PFSK-1 (cell line): ENCODE measurements around the gene NEDD4L.

ENCODE experiments used
- POLR2AphosphoS5 ChIP-seq: IDR thresholded peaks from 2 replicates; pipeline ENCODE4 v1.6.1; 2012; ENCODE audit warnings: low read depth, mild to moderate bottlenecking, control low read depth, low read length, moderate library complexity
- SIN3A ChIP-seq: IDR thresholded peaks from 2 replicates; pipeline ENCODE4 v1.6.1; 2012; ENCODE audit warnings: mild to moderate bottlenecking, low read length, moderate library complexity, borderline replicate concordance; ENCODE audit not compliant: insufficient read depth
- TAF1 ChIP-seq: IDR thresholded peaks from 2 replicates; pipeline ENCODE4 v1.6.1; 2012; ENCODE audit warnings: low read length, control low read depth, borderline replicate concordance; ENCODE audit not compliant: insufficient read depth

DNA sequence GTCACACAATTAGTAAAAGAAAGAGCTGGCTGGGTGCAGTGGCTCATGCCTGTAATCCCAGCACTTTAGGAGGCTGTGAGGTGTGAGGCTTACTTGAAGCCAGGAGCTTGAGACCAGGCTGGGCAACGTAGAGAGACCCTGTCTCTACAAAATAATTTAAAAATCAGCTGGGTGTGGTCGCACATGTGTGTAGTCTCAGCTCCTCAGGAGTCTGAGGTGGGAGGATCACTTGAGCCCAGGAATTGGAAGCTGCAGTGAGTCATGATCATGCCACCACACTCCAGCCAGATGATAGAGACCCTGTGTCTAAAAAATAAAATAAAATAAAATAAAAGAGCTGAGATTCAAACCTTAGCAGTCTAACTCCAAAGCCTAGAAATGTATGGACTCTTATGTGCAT is 39.0 kb upstream of the NEDD4L start:
- TF ChIP-seq POLR2AphosphoS5 (no peak), TAF1 (no peak), SIN3A (no peak)
